HepG2 (cell line): Measurements from ENCODE around the gene TMEM167A. TPM values are rescaled to one million over a fixed set of nuclear protein-coding genes. Genes with fewer than 3 reads are reported as not detected.

ENCODE experiments used
- ATAC-seq: fragments of 200-7000 bp; cut with Tn5 transposase; 3 replicates; pipeline ENCODE4 v1.9.1; 2020; ENCODE audit warnings: mild to moderate bottlenecking, moderate library complexity
- BruUV-seq: library from RNA; stranded (reverse); fragments of 400-500 nt; replicated peaks from 2 replicates; lab custom pipeline; 2021; lab: Mats Ljungman, UMichigan
- CTCF ChIA-PET: fragments of 300-600 bp; formaldehyde crosslinking; extraction: SDS; loops from one replicate; lab custom pipeline; 2021; ENCODE audit warnings: low total read pairs, inconsistent platforms, low intra/inter-chr PET ratio; lab: Yijun Ruan, JAX
- POLR2A ChIA-PET: fragments of 350-600 bp; sonication (Branson Sonifier 250); formaldehyde crosslinking; loops from one replicate; lab custom pipeline; 2020; ENCODE audit warnings: antibody characterized with exemption, inconsistent platforms; lab: Yijun Ruan, JAX
- DNase-seq: peaks from one replicate; pipeline ENCODE4 v3.0.0-alpha.2; 2015; ENCODE audit warnings: low spot score
- FAIRE-seq: peaks from 3 replicates; lab custom pipeline; 2011; peaks lifted over from hg19 to GRCh38; lab: Jason Lieb, UNC
- H2AFZ ChIP-seq: one replicate; pipeline ENCODE4 v1.6.1; 2011; ENCODE audit warnings: low read length, inconsistent platforms
- H3K27ac ChIP-seq: fragments of 300-600 bp; 3 replicates; pipeline ENCODE4 v1.8.0; 2011; ENCODE audit warnings: mixed run types, mild to moderate bottlenecking, mixed read lengths, low read length, inconsistent platforms; ENCODE audit not compliant: insufficient read depth; ENCODE audit errors: extremely low read length
- H3K27me3 ChIP-seq, 2 experiments: fragments of 200-600 bp in 1 of 2; 2 replicates in 1 of 2; 3 replicates in 1 of 2; pipeline versions ENCODE4 v1.6.0 to v1.8.0; 2011; ENCODE audit warnings: low read length in 2 of 2, mild to moderate bottlenecking in 2 of 2, moderate library complexity in 2 of 2, inconsistent platforms in 1 of 2; ENCODE audit not compliant: insufficient read depth in 2 of 2, control insufficient read depth in 1 of 2
- H3K36me3 ChIP-seq, 2 experiments: fragments of 200-600 bp in 1 of 2; replicated peaks in 1 of 2; 2 replicates in 1 of 2; 3 replicates in 1 of 2; pipeline versions ENCODE4 v1.5.1 to v1.8.0; 2011; ENCODE audit warnings: low read length in 2 of 2, inconsistent platforms in 1 of 2; ENCODE audit not compliant: insufficient read depth in 2 of 2, control insufficient read depth in 1 of 2
- H3K4me1 ChIP-seq: 2 replicates; pipeline ENCODE4 v1.5.1; 2012; ENCODE audit warnings: low read length, inconsistent platforms; ENCODE audit not compliant: insufficient read depth
- H3K4me2 ChIP-seq: 2 replicates; pipeline ENCODE4 v1.6.0; 2011; ENCODE audit warnings: low read depth, low read length, inconsistent platforms
- H3K4me3 ChIP-seq, 3 experiments: fragments of 200-600 bp in 1 of 3; sonication (generic), shearing (Covaris generic) in 1 of 3; replicated peaks in 1 of 3; 2 replicates each; pipeline ENCODE4 v1.5.1; 2011 to 2016; ENCODE audit warnings: low read length in 3 of 3, inconsistent platforms in 2 of 3, low read depth in 2 of 3, mild to moderate bottlenecking in 2 of 3, control low read depth in 1 of 3, mixed read lengths in 1 of 3; ENCODE audit not compliant: insufficient read depth in 1 of 3
- H3K79me2 ChIP-seq: one replicate; pipeline ENCODE4 v1.6.1; 2011; ENCODE audit warnings: low read length, inconsistent platforms; ENCODE audit not compliant: insufficient read depth
- H3K9ac ChIP-seq: 2 replicates; pipeline ENCODE4 v1.6.0; 2011; ENCODE audit warnings: mild to moderate bottlenecking, low read depth, low read length, inconsistent platforms; ENCODE audit not compliant: insufficient read depth
- H3K9me3 ChIP-seq: 2 replicates; pipeline ENCODE4 v1.5.1; 2012; ENCODE audit warnings: mild to moderate bottlenecking, low read length
- H4K20me1 ChIP-seq: 2 replicates; pipeline ENCODE4 v1.6.0; 2011; ENCODE audit warnings: inconsistent platforms, mild to moderate bottlenecking, low read length, moderate library complexity; ENCODE audit not compliant: insufficient read depth
- BCL6 ChIP-seq: IDR thresholded peaks from 2 replicates; pipeline ENCODE4 v1.6.1; 2016; ENCODE audit warnings: missing genetic modification reagents, missing compliant biosample characterization
- KDM5A ChIP-seq: fragments of 200-600 bp; sonication (generic); IDR thresholded peaks from 2 replicates; pipeline ENCODE4 v1.7.0; 2018; ENCODE audit warnings: antibody characterized with exemption, mild to moderate bottlenecking, low read length, borderline replicate concordance
- MED13 ChIP-seq: sonication (generic); formaldehyde crosslinking; IDR thresholded peaks from 2 replicates; pipeline ENCODE4 v1.5.0; 2020; ENCODE audit warnings: missing genetic modification reagents
- PREB ChIP-seq: sonication (generic); formaldehyde crosslinking; IDR thresholded peaks from 2 replicates; pipeline ENCODE4 v1.4.0; 2020; ENCODE audit warnings: missing genetic modification reagents
- RAD51 ChIP-seq: fragments of 450-650 bp; IDR thresholded peaks from 2 replicates; pipeline ENCODE4 v1.6.1; 2016; ENCODE audit warnings: borderline replicate concordance
- UBTF ChIP-seq: sonication (generic); formaldehyde crosslinking; IDR thresholded peaks from 2 replicates; pipeline ENCODE4 v1.4.0; 2020; ENCODE audit warnings: mild to moderate bottlenecking, missing genetic modification reagents
- ZBTB26 ChIP-seq: IDR thresholded peaks from 2 replicates; pipeline ENCODE4 v1.6.1; 2016; ENCODE audit warnings: missing compliant biosample characterization, missing genetic modification reagents, borderline replicate concordance
- ZNF10 ChIP-seq: sonication (generic); formaldehyde crosslinking; IDR thresholded peaks from 2 replicates; pipeline ENCODE4 v1.4.0; 2020; ENCODE audit warnings: mild to moderate bottlenecking, low read depth, missing genetic modification reagents, borderline replicate concordance
- ZNF615 ChIP-seq: sonication (generic); formaldehyde crosslinking; IDR thresholded peaks from 2 replicates; pipeline ENCODE4 v1.5.0; 2020; ENCODE audit warnings: mild to moderate bottlenecking, missing genetic modification reagents, borderline replicate concordance
- ZNF616 ChIP-seq: sonication (generic); formaldehyde crosslinking; IDR thresholded peaks from 2 replicates; pipeline ENCODE4 v1.5.0; 2020; ENCODE audit warnings: low read depth, mild to moderate bottlenecking, missing genetic modification reagents
- ZNF747 ChIP-seq: sonication (generic); formaldehyde crosslinking; IDR thresholded peaks from 2 replicates; pipeline ENCODE4 v1.8.1; 2023; ENCODE audit warnings: missing genetic modification reagents, mild to moderate bottlenecking, borderline replicate concordance
- whole genome bisulfite sequencing: methylation state at CpG from one replicate; pipeline ENCODE4 v1.1.6; 2017; ENCODE audit warnings: low lambda C conversion rate; 5-methylcytosine and 5-hydroxymethylcytosine counted together
- in situ Hi-C: cut with HindIII; loops from 2 replicates; pipeline ENCODE4 v1.10.0; 2017; ENCODE audit warnings: low pct_unique_long_range_greater_than_20kb; ENCODE audit not compliant: extremely low pct_ligation_motif_present
- intact Hi-C: fragments of 100-400 bp; cut with micrococcal nuclease; formaldehyde crosslinking; loops from one replicate; pipeline ENCODE4 v1.10.0; 2022; ENCODE audit not compliant: unreplicated experiment
- polyA plus RNA-seq, 8 experiments: library from polyadenylated mRNA; depleted of rRNA in 3 of 8; stranded (reverse) in 7 of 8; unstranded in 1 of 8; fragments of >200 nt; fragmentation: Illumina TruSeq in 4 of 8; extraction: Trizol in 4 of 8; gene quantifications; 2 replicates each; pipeline versions ENCODE4 v1.2.1 to v1.2.3, GENCODE V29; 2011 to 2016; ENCODE audit warnings: low read depth in 4 of 8, missing spikeins in 1 of 8, mixed read lengths in 1 of 8; ENCODE audit not compliant: insufficient read depth in 1 of 8
- total RNA-seq, 5 experiments: library from RNA; depleted of rRNA; stranded (reverse); fragments of >200 nt; fragmentation: Illumina TruSeq; extraction: Trizol; gene quantifications; 2 replicates each; pipeline ENCODE4 v1.2.3, GENCODE V29; 2016; ENCODE audit warnings: low read depth in 1 of 5
- TF ChIP-seq, protein P1 (sequence below): sonication (generic); formaldehyde crosslinking; IDR thresholded peaks from 2 replicates; pipeline ENCODE4 v1.4.0; 2020; ENCODE audit warnings: mild to moderate bottlenecking, missing genetic modification reagents

Gene TMEM167A
- total and polyA plus RNA-seq, 2 of the 13 experiments (the other 11 are each of a cell fraction or from before 2014, with no cell fraction given), result 47.0 to 78.7 TPM

- no peak for TF ChIP-seq UBTF (CRISPR knock-in tag)
Measured at GRCh38 chr5:83026516-83026915, 50.7 kb downstream of the TMEM167A start (continued).

DNA sequence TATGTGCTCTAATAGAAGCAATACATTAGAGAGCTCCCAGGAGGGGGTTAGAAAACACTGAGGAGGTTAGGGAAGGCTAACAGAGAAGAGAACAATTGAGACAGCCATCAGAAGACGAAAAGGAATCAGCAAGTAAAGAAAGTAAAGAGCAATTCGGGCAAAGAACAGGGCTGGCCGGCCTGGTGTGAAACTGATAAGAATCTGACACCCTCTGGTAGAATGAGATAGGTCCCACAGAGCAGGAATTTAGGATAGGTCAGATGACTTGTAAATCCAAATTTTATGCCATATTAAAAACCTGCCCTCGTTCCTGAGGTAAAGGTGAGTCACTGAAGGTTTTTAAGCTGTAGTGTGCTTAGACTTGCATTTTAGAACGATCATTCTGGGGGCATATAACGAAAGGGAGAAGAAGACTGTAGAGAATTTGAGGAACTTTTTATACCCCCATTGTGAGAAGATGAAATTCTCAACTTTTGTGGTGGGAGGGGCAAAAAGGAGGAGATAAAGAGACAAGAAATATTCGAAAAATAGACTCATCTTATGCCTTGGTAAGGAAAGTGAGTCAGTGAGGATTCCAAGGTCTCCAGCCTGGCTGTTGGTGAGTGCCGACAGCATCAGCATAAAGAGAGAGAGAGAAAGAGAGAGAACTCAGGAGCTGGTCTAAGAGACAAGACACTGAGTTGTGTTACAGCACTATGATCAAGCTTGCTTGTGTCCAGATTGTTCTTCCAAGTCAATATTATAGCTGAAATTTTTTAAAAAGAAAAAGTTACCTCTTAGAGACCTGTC, 51.3 kb downstream of the TMEM167A start:
- no peak overlapping the region for H3K9ac ChIP-seq
- peaks cover 0 to 5% of the 10 kb centered on the region in 2 experiments; a peak in 1 of 5 replicates for H3K27me3 ChIP-seq
- no peaks in the 10 kb centered on the region for H3K9me3 ChIP-seq
- no peak for ATAC-seq
- no peak overlapping the region for H3K4me2 ChIP-seq
- H3K27ac ChIP-seq, result no peak overlapping the region
- no peak for DNase-seq
- ChIA-PET CTCF (no interaction called here), POLR2A (no interaction called here)
- TF ChIP-seq MED13 (CRISPR knock-in tag), result no peak
- no peak for TF ChIP-seq ZNF10
- no peak for TF ChIP-seq KDM5A
- no peak for TF ChIP-seq PREB (CRISPR knock-in tag)
- TF ChIP-seq ZNF616 (CRISPR knock-in tag), result no peak
- TF ChIP-seq ZNF615 (CRISPR knock-in tag), result no peak
- no peak for TF ChIP-seq ZBTB26
- TF ChIP-seq RAD51, result no peak
- TF ChIP-seq, protein P1, sequence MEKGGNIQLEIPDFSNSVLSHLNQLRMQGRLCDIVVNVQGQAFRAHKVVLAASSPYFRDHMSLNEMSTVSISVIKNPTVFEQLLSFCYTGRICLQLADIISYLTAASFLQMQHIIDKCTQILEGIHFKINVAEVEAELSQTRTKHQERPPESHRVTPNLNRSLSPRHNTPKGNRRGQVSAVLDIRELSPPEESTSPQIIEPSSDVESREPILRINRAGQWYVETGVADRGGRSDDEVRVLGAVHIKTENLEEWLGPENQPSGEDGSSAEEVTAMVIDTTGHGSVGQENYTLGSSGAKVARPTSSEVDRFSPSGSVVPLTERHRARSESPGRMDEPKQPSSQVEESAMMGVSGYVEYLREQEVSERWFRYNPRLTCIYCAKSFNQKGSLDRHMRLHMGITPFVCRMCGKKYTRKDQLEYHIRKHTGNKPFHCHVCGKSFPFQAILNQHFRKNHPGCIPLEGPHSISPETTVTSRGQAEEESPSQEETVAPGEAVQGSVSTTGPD (CRISPR knock-in tag), result no peak
- TF ChIP-seq BCL6 (CRISPR knock-in tag), result no peak
- no peak for TF ChIP-seq ZNF747 (CRISPR knock-in tag)
- FAIRE-seq, result no peak
- no peak overlapping the region for H2AFZ ChIP-seq
- intact Hi-C loops (no loop called here), in situ Hi-C loops (no loop called here)
- H3K79me2 ChIP-seq, result no peaks in the 10 kb centered on the region
- H3K4me1 ChIP-seq, result no peaks in the 10 kb centered on the region; the same call in 1 of the 2 replicates
- no peak overlapping the region for H3K4me3 ChIP-seq
- H4K20me1 ChIP-seq, result no peaks in the 10 kb centered on the region
- no peaks in the 10 kb centered on the region for H3K36me3 ChIP-seq
- no TSS peak for BruUV-seq
- 12% methylated on average over 8 of the region's 8 CpGs for WGBS
